NCI-H510A (cell line): ENCODE results near the gene TREX2.

Source experiments
- DNase-seq: peaks from one replicate; lab custom pipeline; 2025; lab: John Stamatoyannopoulos, UW

The TREX2 gene

GRCh38 chrX:153455571-153455970 lies 9.7 kb upstream of the TREX2 start:
- DNase-seq: no peak

GRCh38 chrX:153454901-153455550 lies 9.2 kb upstream of the TREX2 start:
- no peak for DNase-seq

- DNase-seq: no peak
Measured at GRCh38 chrX:153450949-153451277, 5.1 kb upstream of the TREX2 start.

- DNase-seq: no peak
Measured at GRCh38 chrX:153450114-153450948, 4.5 kb upstream of the TREX2 start.

GRCh38 chrX:153449368-153450113 lies 3.7 kb upstream of the TREX2 start:
- DNase-seq: no peak

- DNase-seq: no peak
Measured at GRCh38 chrX:153448556-153449367, 2.9 kb upstream of the TREX2 start.

- DNase-seq: no peak
Measured at GRCh38 chrX:153447581-153447960, 1.7 kb upstream of the TREX2 start.

- DNase-seq: no peak
Measured at GRCh38 chrX:153446950-153447580, 1.2 kb upstream of the TREX2 start.

GRCh38 chrX:153446636-153446936 lies 730 bp upstream of the TREX2 start:
- DNase-seq: no peak

GRCh38 chrX:153445106-153445855 lies 575 bp downstream of the TREX2 start:
- no peak for DNase-seq

GRCh38 chrX:153444333-153445011 lies 1.4 kb downstream of the TREX2 start:
- no peak for DNase-seq

- DNase-seq: no peak
Measured at GRCh38 chrX:153443476-153444332, 2.2 kb downstream of the TREX2 start.

- no peak for DNase-seq
Measured at GRCh38 chrX:153442463-153442862, 3.4 kb downstream of the TREX2 start.

- no peak for DNase-seq
Measured at GRCh38 chrX:153441981-153442380, 3.9 kb downstream of the TREX2 start.

- no peak for DNase-seq
Measured at GRCh38 chrX:153441296-153441695, 4.6 kb downstream of the TREX2 start.

- no peak for DNase-seq
Measured at GRCh38 chrX:153440556-153441135, 5.2 kb downstream of the TREX2 start.

- DNase-seq: no peak
Measured at GRCh38 chrX:153439977-153440376, 5.9 kb downstream of the TREX2 start.

- no peak for DNase-seq
Measured at GRCh38 chrX:153438532-153438931, 7.3 kb downstream of the TREX2 start.

- DNase-seq: no peak
Measured at GRCh38 chrX:153435845-153436244, 10.0 kb downstream of the TREX2 start.
